SHP77 (cell line): ENCODE data around the gene OR51M1.

Source experiments
- DNase-seq, 2 experiments: peaks; one replicate each; lab custom pipeline; 2025; lab: John Stamatoyannopoulos, UW

Gene OR51M1

GRCh38 chr11:5390210-5390609 is 6.6 kb downstream of the OR51M1 start:
- DNase-seq = no peak

- no peak for DNase-seq
Observed at GRCh38 chr11:5394091-5394490, 10.5 kb downstream of the OR51M1 start.

- DNase-seq = no peak
Observed at GRCh38 chr11:5398936-5399335, 15.3 kb downstream of the OR51M1 start.

GRCh38 chr11:5405173-5405572 is 21.6 kb downstream of the OR51M1 start:
- DNase-seq = no peak

GRCh38 chr11:5420993-5421392 is 37.4 kb downstream of the OR51M1 start:
- DNase-seq = no peak

- DNase-seq = no peak
Observed at GRCh38 chr11:5421811-5422210, 38.2 kb downstream of the OR51M1 start, which contains the start of gene OR51Q1. Gene OR51Q1, plus strand, starts transcription at chr11:5422111. Its CDS starts 90 bp downstream, at chr11:5422201.

- no peak for DNase-seq
Observed at GRCh38 chr11:5423131-5423530, 39.5 kb downstream of the OR51M1 start.

- no peak for DNase-seq
Observed at GRCh38 chr11:5441414-5441813, 57.8 kb downstream of the OR51M1 start, which contains the start of gene OR51I1. Gene OR51I1, minus strand, starts transcription at chr11:5441514. Its CDS starts 0 bp downstream, at chr11:5441514.
